GM19452 (cell line): Measurements from ENCODE around the gene GALNT16.

Source experiments
- ATAC-seq: cut with Tn5 transposase; IDR thresholded peaks from one replicate; pipeline ENCODE4 v1.9.1; 2021; ENCODE audit not compliant: unreplicated experiment

GALNT16 gene

GRCh38 chr14:69333791-69334337 is 73.9 kb downstream of the GALNT16 start:
- ATAC-seq = no peak

DNA sequence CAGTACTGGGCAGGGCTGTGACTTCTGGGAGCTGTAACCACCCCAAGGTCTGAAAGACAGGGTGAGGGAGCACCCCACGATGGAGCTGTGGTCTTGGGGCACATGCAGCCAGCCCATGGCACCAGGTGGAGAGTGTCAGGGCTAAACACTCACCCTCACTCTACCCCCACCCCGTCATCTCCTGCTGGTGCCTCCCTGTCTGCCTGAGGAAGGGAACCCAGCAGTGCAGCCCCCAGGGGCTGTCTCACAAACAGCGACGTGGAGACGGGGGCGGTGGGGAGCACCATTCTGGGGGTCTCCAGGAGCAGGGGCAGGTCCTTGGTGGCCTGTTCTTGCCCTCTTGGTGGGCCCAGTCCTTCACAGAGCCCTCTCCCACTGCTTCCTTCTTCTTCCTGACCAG is 74.6 kb downstream of the GALNT16 start:
- ATAC-seq = no peak

DNA sequence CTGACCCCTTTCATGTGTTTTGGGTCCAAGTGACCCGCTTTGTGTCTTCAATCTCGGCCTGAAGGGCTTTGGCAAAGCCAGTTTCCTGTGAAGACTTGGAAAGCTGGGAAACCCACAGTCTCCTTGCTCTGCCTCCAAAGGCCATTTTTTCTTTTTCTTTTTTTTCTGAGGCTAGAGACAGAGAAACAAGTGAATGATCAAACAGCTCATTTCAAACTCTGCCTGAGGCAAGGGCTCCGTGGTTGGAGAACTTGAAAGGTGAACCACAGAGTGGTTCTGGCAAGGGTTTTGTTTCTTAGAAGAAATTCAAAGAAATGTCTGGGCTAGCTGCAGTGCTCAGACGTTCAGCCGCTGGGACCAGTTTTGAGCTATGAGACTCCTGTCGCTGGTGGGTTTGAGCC is 75.4 kb downstream of the GALNT16 start:
- ATAC-seq = no peak

DNA sequence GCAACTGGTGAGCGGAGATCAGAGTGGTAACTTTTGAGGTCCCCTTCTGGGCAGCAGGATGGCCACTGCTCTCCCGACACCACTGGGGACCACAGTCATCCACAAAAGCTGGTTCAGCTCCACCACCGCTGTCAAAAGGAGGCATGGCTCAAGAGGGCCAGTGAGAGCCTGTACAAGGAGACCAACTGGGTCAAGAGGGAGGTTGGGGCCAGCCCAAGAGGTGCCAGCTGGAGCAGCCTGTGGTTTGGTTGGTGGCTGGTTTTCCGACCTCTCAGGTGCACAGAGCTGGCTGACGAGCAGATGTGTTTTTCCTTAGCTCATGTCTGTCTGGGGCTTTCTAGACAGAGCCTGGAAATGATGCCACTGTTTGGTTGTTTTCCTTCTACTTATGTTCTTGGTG is 78.0 kb downstream of the GALNT16 start:
- ATAC-seq = no peak

DNA sequence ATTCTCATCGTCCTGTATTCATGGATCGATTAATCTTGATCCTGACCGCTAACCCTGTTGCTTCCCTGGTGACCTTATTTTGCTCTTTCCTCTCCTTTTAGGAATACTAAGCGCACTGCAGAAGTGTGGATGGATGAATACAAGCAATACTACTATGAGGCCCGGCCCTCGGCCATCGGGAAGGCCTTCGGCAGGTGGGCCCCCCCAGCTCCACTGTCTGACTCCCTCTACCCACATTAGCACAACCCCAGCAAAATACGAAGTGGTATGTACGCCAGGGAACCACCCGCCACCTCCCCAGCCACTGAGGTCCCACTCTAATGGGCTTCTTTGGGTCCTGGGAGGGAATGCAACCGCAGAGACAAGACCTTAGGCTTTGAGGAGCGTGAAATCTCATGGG is 79.5 kb downstream of the GALNT16 start:
- ATAC-seq = no peak

DNA sequence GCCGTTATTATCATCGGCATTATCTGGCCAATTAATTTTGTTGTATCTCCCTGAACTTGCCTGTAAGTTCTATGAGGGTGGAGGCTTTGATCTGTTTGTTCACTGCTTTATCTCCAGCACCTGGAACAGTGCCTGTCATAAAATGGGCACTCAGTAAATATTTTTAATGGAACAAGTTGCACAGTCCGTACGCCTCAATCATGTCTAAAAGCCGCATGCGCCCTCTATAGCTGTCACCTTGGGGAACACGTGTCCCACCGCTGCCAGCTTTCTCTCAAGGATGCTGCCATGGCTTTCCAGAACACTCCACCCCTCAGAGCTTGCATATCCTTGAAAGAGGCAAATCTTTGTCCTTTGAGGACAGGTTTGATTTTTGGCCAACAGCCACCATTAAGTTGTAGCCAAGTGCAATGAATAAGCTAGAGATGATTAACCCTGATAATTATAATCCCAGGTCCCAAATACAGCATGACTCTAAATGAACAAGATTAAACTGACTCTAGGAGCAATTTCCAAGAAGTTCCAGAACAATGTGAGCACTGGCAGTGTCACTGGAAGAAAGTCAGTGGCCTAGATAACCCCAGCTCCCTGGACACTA is 83.1 kb downstream of the GALNT16 start:
- no peak for ATAC-seq

- ATAC-seq = no peak
Observed at GRCh38 chr14:69344171-69344570, 84.2 kb downstream of the GALNT16 start.

DNA sequence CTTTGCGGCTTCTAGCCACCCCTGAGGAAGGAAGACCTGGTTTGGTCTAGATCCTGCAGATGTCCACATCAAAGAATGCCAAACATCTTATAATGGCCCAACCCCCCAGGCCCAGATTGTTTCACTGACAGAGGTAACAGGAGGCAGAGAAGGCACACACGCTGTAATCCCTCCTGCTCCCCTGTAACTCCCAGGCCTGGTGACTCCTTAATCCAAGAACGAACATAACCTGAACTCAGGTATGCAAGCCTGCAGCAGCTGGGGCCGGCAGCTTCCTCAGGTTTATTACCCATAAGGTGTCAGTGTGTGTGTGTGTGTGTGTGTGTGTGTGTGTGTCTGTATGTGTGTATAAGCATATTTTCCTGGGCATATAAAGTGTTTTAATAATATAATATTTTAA is 85.4 kb downstream of the GALNT16 start:
- no peak for ATAC-seq

GRCh38 chr14:69346710-69347109 is 86.8 kb downstream of the GALNT16 start:
- no peak for ATAC-seq

GRCh38 chr14:69349091-69349777 is 89.3 kb downstream of the GALNT16 start:
- ATAC-seq = no peak

DNA sequence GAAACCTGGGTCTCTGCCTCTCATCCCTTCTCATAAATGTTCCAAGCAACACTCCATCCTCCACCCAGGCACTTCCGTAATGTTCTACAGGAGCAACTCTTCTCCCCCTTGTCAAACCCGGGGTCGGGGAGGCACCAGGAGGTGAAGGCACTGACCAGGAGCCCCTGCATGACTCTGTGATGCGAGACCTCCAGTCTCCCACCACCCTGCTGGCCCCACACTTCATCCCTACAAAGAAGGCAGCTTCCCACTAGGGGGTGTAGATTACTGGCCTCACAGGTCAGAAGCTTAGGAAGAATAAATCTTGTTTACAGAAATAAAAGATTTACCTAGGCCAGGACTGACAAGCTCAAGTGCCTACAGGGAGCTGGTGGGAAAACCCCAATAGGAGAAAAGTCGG is 90.9 kb downstream of the GALNT16 start:
- ATAC-seq = no peak

GRCh38 chr14:69351385-69351784 is 91.4 kb downstream of the GALNT16 start:
- ATAC-seq = no peak

- ATAC-seq = no peak
Observed at GRCh38 chr14:69351911-69352310, 92.0 kb downstream of the GALNT16 start.

DNA sequence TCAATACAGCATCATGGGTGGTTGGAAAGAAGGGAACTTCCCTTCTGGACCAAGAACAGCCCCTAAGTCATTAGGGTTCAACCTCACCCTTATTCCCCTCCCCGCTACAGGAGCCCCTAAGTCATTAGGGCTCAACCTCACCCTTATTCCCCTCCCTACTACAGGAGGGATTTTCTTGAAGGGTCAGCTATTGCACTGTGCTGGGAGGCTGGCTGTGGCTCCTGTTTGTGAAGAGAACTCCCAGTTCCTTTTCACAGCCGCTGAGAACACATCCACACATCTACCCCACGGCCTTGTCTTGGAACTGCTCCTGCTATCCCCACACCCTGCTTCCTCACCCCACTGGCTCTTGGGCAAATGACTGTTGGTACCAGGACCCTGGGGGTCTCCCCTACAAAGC is 93.2 kb downstream of the GALNT16 start:
- ATAC-seq = no peak

DNA sequence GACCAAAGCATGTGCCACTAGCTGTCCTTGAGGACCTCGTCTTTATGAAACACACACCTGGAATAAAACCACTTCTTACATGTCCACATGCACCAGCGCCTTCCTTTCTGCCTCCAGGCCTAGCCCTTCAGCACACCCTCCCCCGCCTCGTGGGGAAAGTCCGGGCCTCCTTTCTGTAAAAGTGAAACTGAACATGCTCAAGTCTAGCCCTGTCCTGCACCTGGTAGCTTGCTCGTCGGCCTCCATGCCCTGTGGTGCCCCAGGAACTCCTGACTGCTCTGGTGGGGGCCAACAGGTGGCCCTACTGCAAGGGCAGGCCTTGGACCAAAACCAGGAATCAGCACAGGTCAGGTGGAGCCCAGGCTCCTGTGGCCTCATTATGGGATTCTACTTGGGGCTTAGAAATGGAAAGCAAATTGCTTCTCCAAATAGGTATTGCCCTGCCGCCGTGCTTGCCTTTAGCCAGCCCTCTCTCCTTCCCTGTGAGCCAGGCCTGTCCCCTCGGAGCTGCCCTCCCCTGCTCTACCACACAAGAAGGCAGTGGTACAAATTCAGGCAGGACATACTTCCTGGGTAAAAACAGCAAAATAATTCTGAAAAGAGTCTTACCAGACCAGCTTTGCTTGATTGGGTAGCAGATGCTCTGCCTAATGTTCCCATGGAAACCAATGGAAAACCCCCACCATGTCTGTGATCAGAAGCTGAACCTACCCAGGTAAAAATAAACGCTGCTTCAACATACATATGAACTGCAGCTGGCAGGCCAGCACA is 94.6 kb downstream of the GALNT16 start:
- ATAC-seq = peak; percentile 86

- no peak for ATAC-seq
Observed at GRCh38 chr14:69355154-69355597, 95.2 kb downstream of the GALNT16 start.

GRCh38 chr14:69355607-69356281 is 95.8 kb downstream of the GALNT16 start:
- ATAC-seq = no peak

DNA sequence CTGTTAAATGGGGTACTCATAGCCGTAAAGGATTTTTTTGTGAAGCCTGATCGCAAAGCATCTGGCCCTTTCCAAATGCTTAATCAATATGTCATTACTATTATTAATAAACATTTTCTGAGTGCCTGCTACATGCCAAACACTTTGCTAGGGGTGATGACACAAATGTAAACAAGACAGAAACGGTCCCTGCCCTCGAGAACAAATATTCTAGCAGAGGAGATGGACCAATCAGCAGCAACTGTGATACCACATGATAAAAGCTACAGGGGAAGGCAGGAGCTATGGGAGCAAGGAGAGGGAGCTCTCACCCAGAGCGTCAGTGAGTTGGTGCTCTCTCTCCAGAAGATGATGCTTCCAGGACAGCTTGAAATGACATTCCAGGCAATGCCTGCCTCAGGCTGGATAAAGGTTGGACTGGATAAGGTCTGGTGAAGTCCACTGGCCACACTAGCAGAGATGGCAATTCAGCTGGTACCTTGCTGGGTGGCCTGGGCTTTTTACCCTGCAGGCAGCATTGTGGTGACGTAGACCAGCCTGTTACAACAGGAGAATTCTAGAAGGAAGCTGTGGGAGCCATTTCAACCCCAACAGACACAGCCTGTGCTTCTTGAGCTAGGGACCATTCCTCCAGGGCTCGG is 97.1 kb downstream of the GALNT16 start:
- ATAC-seq = no peak

DNA sequence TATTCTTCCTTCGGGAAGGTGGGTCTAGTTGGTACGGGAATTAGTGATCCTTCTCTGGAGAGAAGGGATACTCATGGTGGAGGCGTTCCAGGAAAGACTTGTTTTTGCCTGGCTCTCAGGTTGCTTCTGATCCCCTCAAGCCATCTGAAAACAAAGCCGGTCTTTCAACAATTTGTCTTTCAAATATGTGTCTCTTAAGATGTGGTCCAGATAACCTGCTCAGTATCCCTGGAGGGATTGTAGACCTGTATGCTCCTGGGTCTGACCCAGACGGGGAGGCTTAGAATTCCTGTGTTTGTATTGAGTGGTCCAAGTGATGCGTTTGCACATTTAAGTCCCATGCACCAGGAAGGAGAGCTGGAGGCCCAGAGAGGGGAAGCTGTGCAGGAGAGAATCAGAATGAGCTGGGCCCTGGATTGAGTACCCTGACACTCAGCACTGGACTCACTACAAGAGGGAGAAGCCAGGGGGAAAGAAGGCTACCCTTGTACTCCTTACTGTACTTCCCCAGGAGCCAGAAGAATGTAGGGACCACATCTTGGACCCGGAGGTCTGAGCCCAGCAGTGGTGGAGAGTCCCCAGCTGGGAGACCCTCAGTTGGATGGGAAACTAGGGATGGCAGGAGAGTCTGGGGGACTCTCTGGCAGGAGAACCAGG is 97.7 kb downstream of the GALNT16 start:
- ATAC-seq = no peak

- no peak for ATAC-seq
Observed at GRCh38 chr14:69358233-69358963, 98.4 kb downstream of the GALNT16 start.
